GM21528 (cell line): ENCODE measurements around the gene SHISAL1.

ENCODE experiments used
- ATAC-seq: cut with Tn5 transposase; IDR thresholded peaks from one replicate; pipeline ENCODE4 v1.9.1; 2021; ENCODE audit warnings: mild to moderate bottlenecking, moderate library complexity; ENCODE audit not compliant: unreplicated experiment, low FRiP score

The SHISAL1 gene

DNA sequence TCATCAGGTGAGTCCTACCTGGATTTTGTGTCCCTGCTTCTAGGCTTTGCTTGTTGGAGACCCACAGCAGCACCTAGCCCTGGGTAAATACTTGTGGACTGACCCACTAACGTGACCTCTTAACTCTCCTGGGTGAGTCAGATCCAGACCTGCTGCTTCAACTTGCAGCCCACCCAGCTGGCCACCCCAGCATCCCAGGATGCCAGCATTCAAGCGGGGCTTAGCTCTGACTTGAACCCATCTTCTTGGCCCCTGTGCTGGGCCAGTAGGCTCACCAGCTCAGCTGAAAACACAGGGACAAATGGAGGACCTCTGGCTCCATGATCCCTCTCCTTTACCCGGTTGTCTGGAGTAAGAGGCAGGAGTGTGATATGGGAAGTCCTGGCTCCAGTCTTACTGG is 98.6 kb downstream of the SHISAL1 start:
- ATAC-seq: no peak

DNA sequence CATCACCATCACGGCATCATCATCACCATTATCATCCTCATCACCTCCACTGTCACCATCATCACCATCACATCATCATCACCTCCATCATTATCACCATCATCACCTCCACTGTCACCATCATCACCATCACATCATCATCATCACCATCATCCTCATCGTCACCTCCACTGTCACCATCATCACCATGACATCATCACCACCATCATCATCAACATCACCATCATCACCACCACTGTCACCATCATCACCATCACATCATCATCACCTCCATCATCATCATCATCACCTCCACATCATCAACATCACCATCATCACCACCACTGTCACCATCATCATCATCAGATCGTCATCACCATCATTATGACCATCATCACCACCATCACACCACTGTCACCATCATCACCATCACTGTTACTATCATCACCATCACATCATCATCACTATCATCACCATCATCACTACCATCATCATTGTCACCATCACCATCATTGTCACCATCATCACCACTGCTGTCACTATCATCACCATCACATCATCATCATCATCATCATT is 99.2 kb downstream of the SHISAL1 start:
- no peak for ATAC-seq

DNA sequence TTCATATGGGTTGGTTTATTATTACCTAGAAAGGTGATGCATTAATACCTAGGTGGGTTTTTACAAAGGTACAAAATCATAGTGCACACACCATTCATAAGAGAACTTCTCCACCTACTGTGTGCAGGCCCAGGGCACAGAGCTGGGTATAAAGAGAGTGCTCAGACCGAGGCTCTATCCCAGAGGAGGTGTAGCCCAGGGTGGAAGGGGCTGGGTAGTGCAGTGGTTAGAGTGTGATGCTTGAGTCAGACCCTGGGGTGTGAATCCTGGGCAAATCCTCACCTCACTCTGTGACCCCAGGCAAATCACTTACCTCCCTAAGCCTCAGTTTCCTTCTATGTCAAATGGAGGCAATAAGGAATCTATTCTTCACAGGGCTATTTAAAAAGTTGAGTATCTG is 99.8 kb downstream of the SHISAL1 start:
- ATAC-seq: no peak

DNA sequence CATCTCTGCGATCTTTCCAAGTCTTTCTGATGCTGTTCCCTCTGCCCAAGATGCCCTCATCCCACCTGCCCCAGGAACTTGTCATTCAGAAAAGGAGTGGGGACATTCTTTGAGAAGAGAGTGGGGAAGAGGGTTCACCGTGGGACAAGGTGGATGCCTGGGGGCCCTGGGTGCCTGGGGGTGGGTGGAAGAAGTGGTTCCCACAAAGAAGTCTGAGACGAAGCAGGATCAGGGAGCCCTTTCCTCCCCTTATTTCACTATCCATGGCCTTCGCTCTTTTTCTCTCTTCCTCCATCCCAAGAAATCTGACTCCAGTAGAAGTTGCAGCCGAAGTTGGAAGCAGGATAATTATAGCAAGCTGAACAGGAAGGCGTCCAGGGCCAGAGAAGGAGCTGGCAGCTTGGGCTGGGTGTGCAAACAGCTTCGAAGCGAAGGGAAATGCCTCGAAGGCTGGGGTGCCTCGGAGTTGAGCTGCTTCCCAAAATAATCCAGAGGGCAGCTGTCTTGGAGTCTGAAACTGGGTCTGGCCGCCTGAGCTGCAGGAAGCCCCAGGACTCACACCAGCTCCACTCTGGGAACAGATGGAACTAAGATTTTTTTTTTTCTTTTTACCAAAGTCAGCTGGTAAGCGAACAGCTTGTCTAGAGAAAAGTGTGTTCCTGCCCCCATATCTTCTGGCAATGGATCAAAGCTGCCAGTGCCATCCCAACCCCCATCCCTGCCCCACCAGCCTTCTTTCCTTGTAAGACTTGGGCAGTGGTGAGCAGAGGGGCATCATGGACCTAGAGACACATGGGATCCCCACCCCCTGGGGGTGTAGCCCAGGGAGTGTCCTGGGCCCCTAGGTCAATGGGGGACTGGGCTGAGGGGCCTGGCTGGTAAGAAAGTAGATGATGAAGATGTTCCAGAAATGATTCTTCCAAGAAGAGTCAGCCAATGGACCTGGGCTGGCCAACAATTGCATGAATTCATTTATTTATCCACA is 100.5 kb downstream of the SHISAL1 start:
- no peak for ATAC-seq

DNA sequence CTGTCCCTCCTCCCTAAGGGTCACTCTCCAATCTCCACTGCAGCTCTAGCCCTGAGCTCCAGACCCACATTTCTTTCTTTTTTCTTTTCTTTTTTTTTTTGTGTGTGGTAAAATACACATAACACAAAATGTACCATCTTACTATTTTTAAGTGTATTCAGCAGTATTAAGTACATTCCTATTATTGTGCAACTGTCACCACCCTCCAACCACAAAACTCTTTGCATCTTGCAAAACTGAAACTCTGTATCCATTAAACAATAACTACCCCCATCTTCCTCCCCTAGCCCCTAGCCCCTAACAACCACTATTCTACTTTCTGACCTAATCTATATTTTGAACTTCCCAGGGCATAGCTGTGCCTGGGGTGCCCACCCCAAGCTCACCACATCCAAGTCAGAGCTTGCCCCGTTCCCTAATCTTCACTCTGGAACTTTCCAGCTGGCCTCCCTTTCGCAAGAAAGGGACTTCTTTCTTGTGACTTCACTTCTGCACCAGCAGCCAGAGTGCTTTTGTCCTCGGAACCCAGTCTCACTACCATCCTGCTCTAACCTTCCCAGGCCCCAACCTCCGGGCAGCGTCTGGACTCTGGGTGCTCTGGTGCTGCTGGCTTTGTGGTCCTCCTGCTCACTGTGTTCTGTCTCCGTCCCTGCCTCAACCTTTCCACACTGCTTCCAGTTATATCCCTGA is 101.3 kb downstream of the SHISAL1 start:
- no peak for ATAC-seq

DNA sequence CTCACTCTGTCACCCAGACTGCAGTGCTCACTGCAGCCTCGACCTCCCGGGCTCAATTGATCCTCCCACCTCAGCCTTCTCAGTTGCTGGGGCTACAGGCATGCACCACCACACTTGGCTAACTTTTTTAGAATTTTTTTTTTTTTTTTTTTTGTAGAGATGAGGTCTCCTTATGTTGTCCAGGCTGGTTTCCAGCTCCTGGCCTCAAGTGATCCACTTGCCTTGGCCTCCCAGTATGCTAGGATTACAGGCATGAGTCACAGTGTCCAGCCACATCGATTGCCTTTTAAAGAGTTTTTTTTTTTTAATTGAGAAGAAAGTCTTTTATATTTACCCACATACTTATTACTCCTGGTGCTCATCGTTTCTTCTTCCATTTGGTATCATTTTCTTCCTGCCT is 102.0 kb downstream of the SHISAL1 start:
- no peak for ATAC-seq

DNA sequence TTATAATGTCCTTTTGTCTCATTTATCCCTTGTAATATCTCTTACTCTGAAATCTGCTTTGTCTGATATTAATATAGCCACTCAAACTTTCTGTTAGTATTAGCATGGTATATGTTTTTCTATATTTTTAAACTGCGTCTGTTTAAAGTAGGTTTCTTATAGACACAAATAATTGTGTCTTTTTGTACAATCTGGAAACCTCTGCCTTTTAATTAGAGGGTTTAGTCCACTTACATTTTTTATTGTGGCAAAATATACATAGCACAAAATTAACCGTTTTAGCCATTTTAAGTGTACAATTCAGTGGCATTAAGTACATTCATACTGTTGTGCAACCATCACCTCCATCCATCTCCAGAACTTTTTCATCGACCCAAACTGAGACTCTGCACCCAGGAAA is 103.4 kb downstream of the SHISAL1 start:
- no peak for ATAC-seq

DNA sequence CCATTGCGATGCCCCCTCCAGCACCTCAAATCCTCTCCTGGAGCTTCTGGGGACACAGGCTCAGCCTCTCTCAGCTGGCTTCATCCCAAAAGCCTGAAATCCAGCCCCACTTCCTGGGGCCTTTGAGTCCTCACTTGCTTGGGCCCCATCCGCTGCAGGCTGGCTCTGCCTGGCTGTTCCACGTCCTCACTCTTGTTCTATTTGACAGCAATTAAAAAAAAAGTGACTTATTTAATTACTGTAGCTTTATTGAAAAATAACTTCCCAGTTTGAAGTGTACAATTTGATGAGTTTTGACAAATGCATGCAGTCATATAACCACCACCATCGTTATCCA is 104.8 kb downstream of the SHISAL1 start:
- no peak for ATAC-seq

DNA sequence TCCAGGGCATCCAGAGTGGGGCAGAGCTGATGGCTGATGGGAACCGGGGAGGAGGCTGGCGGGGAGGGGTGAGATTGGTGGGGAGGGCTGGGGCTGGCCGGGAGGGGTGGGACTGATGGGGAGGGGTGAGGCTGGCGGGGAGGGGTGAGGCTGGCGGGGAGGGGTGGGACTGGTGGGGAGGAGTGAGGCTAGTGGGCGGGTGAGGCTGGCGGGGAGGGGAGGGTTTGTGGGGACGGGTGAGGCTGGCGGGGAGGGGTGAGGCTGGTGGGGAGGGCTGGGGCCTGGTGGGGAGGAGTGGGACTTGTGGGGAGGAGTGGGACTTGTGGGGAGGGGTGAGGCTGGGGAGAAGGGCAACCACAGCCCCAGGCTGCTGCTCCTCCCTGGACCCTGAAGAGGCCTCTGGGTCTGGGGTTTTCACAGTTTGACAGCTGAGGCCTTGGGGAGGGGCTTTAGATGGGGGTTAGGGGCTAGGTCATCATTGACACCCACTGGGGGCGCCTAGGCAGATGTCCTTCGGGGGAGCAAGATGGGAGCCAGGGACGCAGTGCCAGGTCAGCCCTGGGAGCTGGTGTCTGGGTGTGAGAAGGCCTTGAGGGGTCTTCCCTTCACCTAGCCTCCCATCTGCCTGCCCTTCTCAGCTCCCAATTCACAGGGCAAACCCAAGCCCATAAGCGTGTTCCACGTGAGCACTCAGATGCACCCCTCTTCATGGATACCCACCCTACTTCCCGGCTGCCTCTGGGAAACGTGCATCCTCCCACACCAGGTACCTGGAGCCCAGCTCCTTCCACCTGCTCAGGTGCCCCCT is 105.4 kb downstream of the SHISAL1 start:
- no peak for ATAC-seq

DNA sequence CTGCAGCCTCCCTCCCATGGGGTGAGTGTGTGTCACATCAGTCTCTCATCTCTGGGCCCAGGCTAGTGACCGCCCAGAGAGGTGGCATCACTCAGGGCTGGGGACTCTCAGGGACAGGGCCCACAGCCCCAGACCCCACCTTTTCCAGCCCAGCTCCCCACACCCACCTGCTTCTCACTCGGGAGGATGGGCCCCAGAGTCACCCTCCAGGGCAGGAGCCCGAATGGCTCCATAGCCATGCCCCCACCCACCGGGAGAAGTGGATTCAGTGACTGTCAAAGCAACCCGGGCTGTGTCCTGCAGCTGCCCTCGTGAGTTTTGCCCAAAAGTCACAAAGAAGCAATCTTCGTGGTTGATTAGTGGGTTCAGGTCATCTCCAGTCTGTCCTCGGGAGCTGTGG is 106.1 kb downstream of the SHISAL1 start:
- ATAC-seq: no peak

DNA sequence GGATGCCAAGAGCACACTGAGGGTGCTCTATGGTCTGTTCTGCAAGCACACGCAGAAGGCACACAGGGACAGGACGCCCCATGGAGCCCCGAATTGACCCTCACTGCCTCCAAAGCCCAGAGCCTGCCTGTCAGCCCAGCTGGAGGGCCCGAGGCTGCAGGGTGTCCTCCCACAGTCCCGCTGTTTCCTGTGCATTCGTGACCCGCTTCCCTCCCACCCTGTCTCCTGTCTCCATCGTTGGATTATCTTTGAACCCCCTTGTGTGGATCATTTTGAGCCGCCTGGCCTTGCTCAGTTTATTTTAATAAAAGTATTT is 106.5 kb downstream of the SHISAL1 start:
- no peak for ATAC-seq

DNA sequence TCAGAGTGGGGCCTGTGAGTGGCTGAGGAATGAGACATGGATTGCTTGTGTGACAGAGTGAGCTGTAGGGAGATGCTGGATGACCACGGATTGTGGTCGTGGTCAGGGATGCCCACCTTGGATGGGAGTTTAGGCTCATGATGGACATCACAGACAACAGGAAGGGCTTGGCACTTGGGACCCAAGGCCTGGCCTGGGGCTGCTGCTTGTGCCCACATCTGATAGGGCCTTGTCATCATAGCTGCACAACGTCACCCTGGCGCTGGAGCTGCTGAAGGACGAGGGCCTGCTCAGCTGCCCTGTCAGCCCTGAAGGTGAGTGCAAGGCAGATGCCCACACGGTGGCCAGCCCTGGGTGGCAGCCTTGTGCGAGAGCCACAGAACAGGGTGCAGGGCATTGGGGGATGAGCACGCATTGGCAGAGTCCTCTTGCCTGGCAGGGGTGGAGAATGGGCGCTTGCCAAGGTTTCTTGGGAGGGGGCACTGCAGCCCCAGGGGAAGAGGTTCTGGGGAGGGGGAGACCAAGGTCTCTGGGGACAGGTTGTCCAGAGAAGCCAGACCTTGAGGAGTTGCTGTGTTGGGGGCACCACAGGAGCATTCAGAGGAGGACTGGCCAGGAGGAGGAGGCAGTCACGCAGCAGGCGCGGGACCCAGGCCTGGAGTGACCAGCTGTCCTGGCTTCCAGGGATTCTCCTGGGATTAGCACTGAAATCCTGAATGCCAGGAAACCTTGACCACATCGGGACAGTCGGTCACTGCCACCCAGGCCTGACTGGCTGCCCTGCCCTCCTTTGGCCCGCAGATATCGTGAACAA is 107.0 kb downstream of the SHISAL1 start:
- ATAC-seq: no peak

DNA sequence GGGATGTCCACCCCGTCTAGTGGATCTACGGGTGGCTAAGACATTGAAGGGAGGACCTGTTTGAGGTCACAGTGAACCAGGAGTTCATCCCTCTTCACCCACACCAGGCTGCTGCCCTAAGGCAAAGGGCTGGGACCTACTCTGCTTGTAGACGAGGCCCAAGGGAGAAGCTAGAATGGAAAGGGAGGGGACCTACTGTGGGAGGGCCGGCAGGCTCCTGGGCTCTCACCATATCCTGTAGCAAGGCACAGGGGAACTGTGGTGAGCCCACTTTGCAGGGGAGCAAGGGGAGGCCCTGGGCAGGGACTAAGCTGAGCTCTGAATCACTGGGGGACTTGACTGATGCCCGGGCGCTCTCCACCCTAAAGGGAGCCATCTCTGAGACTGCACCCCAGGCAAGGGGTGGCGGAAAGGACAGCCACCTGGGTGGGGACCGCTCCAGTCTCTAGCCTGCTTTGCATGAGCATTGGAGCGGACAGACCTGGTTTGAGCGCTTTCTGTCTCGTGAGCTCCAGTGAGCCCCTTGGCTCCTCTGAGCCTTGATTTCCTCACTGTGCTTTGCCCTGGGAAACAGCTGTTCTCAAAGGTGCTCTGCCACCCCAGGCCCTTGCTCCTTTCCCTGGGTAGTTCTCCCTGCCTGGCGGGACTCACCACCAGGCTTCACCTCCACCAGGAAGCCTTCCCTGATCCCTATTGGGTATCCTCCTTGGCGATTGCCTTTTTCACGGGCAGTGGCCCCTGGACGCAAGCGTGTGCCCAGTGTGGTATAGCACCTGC is 107.8 kb downstream of the SHISAL1 start:
- no peak for ATAC-seq

DNA sequence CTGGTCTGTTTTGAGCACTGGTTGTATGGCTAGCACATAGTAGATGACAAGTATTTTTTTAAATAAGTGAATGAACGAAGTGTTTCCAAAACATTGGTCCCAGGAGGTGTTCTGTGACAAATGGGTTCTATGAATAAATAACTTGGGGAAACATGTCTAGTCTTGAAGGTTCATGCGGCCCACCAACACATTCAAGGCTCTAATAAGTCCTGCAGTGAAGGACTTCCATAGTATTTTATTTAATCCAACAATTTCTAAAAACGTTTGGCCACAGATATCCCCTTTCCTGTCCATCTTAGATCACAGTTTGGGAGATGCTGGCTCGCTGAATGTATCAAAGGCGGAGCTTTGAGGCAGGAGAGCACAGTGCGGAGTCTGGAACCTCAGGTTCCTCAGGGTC is 109.5 kb downstream of the SHISAL1 start:
- no peak for ATAC-seq

DNA sequence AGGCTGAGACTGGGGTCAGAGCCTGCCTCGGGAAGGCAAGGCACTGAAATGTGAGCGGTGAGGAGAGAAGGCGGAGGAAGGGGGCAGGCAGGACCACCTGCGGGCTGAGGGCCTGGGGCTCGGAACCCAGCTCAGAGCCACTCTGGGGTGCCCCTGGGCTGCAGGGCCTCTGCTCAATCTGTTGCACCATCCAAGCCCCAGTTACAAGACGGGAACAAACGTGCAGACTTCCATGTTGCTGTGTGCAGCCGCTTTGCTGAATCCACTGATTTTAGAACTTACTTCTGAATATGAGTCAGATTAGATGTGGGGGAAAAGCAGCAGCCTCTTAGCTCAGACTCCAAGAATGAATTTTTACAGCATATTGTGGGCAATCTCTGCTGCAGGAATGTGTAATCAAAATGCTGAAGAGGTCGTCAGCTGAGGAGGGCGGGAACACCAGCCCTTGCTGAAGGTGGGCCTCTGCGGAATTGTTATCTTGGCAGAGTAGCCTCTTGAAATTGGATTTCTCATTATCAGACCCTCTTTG is 110.4 kb downstream of the SHISAL1 start:
- no peak for ATAC-seq

DNA sequence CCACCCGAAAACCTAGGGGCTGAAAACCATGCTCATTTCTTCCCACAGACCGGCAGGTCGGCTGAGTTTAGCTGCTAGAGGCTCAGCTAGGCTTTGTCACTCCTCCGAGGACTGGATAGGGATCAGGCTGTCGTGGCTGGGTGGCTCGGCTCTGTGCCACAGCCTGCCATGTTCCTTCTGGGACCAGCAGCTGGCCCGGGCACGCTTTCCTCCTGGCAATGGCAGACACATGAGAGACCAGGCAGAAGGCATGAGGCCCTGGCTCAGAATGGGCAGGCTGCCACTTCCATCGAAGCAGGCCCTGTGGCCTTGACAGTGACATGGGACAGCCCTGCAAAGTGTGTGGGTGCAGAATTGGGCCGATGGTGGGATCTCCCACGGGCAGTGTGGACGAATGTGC is 111.1 kb downstream of the SHISAL1 start:
- no peak for ATAC-seq

DNA sequence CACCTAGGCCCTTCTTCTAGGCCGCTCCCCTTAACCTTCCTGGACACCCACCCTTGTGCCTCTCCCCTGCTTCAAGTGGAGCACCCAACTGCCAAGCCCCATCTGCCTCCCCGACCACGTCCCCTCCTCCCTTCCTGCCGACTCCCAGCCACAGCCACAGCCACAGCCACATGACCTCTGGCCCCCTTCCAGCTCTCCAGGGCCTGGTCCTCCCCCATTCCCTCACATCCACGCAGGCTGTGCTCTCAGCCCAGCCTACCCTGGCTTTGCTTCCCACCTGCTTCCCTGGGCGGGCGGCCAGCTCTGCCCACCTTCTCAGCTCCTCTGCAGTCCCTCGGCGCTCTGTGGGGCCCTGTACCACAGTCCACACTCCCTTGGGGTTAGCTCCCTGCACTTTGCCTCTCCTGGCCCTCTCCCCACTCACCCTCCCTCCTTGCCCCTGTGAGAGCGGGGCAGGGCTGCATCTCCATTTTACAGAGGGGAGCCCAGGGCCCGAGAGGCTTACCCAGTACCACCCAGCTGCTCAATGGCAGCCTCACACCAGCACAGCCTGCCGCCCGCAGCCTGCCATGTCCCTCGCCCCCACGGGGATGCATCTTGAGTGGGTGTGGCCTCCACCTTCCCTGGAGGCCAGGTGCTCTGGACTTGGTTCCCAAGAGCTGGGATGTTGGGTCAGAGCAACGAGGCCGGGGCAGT is 111.7 kb downstream of the SHISAL1 start:
- no peak for ATAC-seq

DNA sequence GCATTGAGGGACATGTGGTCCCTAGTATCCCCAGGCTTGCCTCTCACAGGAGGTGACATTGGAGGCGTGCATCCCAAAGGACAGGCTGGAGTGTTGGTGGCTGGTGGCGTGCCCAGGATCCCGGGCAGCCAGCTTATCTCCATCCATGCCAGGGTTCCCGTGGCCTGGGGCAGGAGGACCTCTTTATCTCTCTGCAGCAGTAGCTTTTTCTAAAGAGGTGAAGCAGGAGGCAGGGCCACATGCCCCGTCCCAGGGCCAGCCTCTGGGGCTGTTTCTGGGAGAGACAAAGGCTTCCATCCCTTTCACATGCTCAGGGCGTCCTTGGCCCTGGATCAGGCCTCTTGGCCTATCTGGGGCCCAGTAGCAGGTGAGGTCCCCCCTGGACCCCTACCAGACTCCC is 112.3 kb downstream of the SHISAL1 start:
- no peak for ATAC-seq

DNA sequence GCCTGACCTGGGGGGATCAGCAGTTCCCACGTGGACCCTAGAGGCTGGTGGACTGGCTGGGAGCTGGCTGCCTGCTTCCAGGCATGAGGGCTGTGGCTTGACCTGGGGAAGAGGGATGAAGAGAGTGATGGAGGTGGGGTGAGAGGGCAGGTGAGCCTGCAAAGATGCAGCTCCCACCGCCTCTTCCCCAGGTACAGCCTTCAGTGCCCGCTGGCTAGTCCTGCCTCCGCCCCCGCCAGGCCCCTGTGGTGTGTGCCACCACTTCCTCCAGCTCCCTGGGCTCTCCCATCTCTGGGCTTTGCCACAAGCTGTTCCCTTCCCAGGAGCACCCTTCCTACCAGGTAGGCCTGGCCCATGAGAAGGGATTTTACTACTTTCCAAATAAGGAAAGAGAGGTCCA is 112.9 kb downstream of the SHISAL1 start:
- no peak for ATAC-seq
